Measurements from ENCODE around the gene PDZRN4.
"Not testable (repeated sequence)": the region's sequence is repeated elsewhere in the genome, so short reads cannot be mapped to it uniquely, and the experiment has no call there.

Gene PDZRN4

GRCh38 chr12:41174602-41175001, 13.5 kb upstream of the PDZRN4 start:
- H3K27ac ChIP-seq, result no peak overlapping the region
- TF ChIP-seq CTCF (conservative IDR thresholded peaks at IDR 0.05), result no peak

GRCh38 chr12:41179507-41179906, 8.6 kb upstream of the PDZRN4 start:
- not testable (repeated sequence) for H3K27ac ChIP-seq

GRCh38 chr12:41184864-41185263, 3.3 kb upstream of the PDZRN4 start:
- no peak for TF ChIP-seq CTCF (conservative IDR thresholded peaks at IDR 0.05)
- no peak overlapping the region for H3K27ac ChIP-seq

GRCh38 chr12:41186026-41186425, 2.1 kb upstream of the PDZRN4 start:
- H3K27ac ChIP-seq, result no peak overlapping the region
- TF ChIP-seq CTCF (conservative IDR thresholded peaks at IDR 0.05), result no peak

- H3K27ac ChIP-seq, result no peak overlapping the region
- no peak for TF ChIP-seq CTCF (conservative IDR thresholded peaks at IDR 0.05)
Measured at GRCh38 chr12:41188841-41189394, 798 bp downstream of the PDZRN4 start.

GRCh38 chr12:41189395-41190251, 1.5 kb downstream of the PDZRN4 start:
- H3K27ac ChIP-seq, result no peak overlapping the region
- TF ChIP-seq CTCF (conservative IDR thresholded peaks at IDR 0.05), result no peak

- peak; percentile 62 for TF ChIP-seq CTCF (conservative IDR thresholded peaks at IDR 0.05)
- no peak overlapping the region for H3K27ac ChIP-seq
Measured at GRCh38 chr12:41190338-41190737, 2.2 kb downstream of the PDZRN4 start.

GRCh38 chr12:41191549-41191948, 3.4 kb downstream of the PDZRN4 start:
- H3K27ac ChIP-seq, result not testable (repeated sequence)
